HCT116 (cell line): ENCODE data around the gene UVSSA. TPM values are rescaled to one million over a fixed set of nuclear protein-coding genes. Genes with fewer than 3 reads are reported as not detected.

Source experiments
- ATAC-seq: fragments of 200-7000 bp; cut with Tn5 transposase; 2 replicates; pipeline ENCODE4 v1.9.1; 2020; ENCODE audit warnings: mild to moderate bottlenecking, moderate library complexity
- BruUV-seq: library from RNA; stranded (reverse); fragments of 400-500 nt; replicated peaks from 2 replicates; lab custom pipeline; 2021; lab: Mats Ljungman, UMichigan
- CTCF ChIA-PET: fragments of 300-600 bp; sonication (Branson Sonifier 250); formaldehyde crosslinking; loops from one replicate; lab custom pipeline; 2021; ENCODE audit warnings: antibody characterized with exemption; lab: Charles Lee
- POLR2A ChIA-PET: fragments of 300-600, 350-600 bp; sonication (Branson Sonifier 250); formaldehyde crosslinking; loops from one replicate; lab custom pipeline; 2021; ENCODE audit warnings: antibody characterized with exemption; lab: Charles Lee
- RAD21 ChIA-PET, 2 experiments: fragments of 300-600 bp; sonication (Branson Sonifier 250); formaldehyde crosslinking; loops; one replicate each; lab custom pipeline; 2023; ENCODE audit warnings: low total read pairs in 2 of 2; ENCODE audit not compliant: uncharacterized antibody in 2 of 2, unreplicated experiment in 2 of 2, low non-redundant PET in 1 of 2; lab: Charles Lee
- DNase-seq: peaks from one replicate; pipeline ENCODE4 v3.0.0-alpha.2; 2010; ENCODE audit warnings: low read depth, low spot score
- H2AFZ ChIP-seq: fragments of 200-600 bp; shearing (Covaris generic), sonication (generic); 2 replicates; pipeline ENCODE4 v1.6.1; 2017; ENCODE audit warnings: low read depth, mixed run types, mixed read lengths, antibody characterized with exemption, low read length; ENCODE audit not compliant: poor library complexity, severe bottlenecking
- H3K27ac ChIP-seq: 2 replicates; pipeline ENCODE4 v1.5.1; 2012; ENCODE audit warnings: low read depth, low read length
- H3K27me3 ChIP-seq: fragments of 200-600 bp; sonication (generic); 2 replicates; pipeline ENCODE4 v1.6.1; 2016; ENCODE audit warnings: mixed run types, low read length, mixed read lengths; ENCODE audit not compliant: insufficient read depth
- H3K36me3 ChIP-seq, 2 experiments: fragments of 200-500 bp in 1 of 2; fragments of 200-600 bp in 1 of 2; sonication (Bioruptor generic) in 1 of 2; sonication (generic) in 1 of 2; 2 replicates each; pipeline versions ENCODE4 v1.5.1 to v1.6.1; 2014 to 2016; ENCODE audit warnings: low read length in 2 of 2, inconsistent platforms in 1 of 2, mixed read lengths in 1 of 2, mixed run types in 1 of 2; ENCODE audit not compliant: insufficient read depth in 2 of 2, control insufficient read depth in 1 of 2
- H3K4me1 ChIP-seq, 2 experiments: fragments of 200-600 bp in 1 of 2; sonication (generic) in 1 of 2; 2 replicates each; pipeline versions ENCODE4 v1.5.1 to v1.6.1; 2012 to 2017; ENCODE audit warnings: low read length in 2 of 2, inconsistent platforms in 1 of 2, mild to moderate bottlenecking in 1 of 2, mixed read lengths in 1 of 2, mixed run types in 1 of 2, moderate library complexity in 1 of 2; ENCODE audit not compliant: insufficient read depth in 2 of 2, control insufficient read depth in 1 of 2
- H3K4me2 ChIP-seq: fragments of 200-600 bp; sonication (generic); 2 replicates; pipeline ENCODE4 v1.6.1; 2017; ENCODE audit warnings: mixed run types, low read length, mixed read lengths
- H3K4me3 ChIP-seq, 2 experiments: fragments of 200-600 bp in 1 of 2; sonication (generic) in 1 of 2; replicated peaks in 1 of 2; 2 replicates each; pipeline ENCODE4 v1.5.1; 2011 to 2016; ENCODE audit warnings: low read length in 2 of 2, control low read depth in 1 of 2, low read depth in 1 of 2, mild to moderate bottlenecking in 1 of 2, mixed read lengths in 1 of 2, mixed run types in 1 of 2
- H3K79me2 ChIP-seq: fragments of 200-600 bp; sonication (generic); 2 replicates; pipeline ENCODE4 v1.6.1; 2017; ENCODE audit warnings: mild to moderate bottlenecking, mixed run types, low read length, moderate library complexity, mixed read lengths; ENCODE audit not compliant: insufficient read depth
- H3K9ac ChIP-seq: fragments of 200-600 bp; sonication (generic); 2 replicates; pipeline ENCODE4 v1.6.1; 2016; ENCODE audit warnings: low read length, mixed read lengths
- H3K9me2 ChIP-seq: fragments of 200-600 bp; sonication (generic), shearing (Covaris generic); 2 replicates; pipeline ENCODE4 v1.6.1; 2017; ENCODE audit warnings: mixed run types, mild to moderate bottlenecking, moderate library complexity; ENCODE audit not compliant: insufficient read depth
- H3K9me3 ChIP-seq, 2 experiments: fragments of 200-500 bp in 1 of 2; fragments of 200-600 bp in 1 of 2; sonication (Bioruptor generic) in 1 of 2; sonication (generic) in 1 of 2; 2 replicates each; pipeline ENCODE4 v1.6.1; 2014 to 2017; ENCODE audit warnings: low read length in 2 of 2, mixed read lengths in 2 of 2, inconsistent platforms in 1 of 2, low read depth in 1 of 2, mild to moderate bottlenecking in 1 of 2, mixed run types in 1 of 2, moderate library complexity in 1 of 2; ENCODE audit not compliant: control insufficient read depth in 1 of 2, insufficient read depth in 1 of 2
- H4K20me1 ChIP-seq: fragments of 200-600 bp; sonication (generic), shearing (Covaris generic); 2 replicates; pipeline ENCODE4 v1.6.1; 2017; ENCODE audit warnings: mixed run types, mild to moderate bottlenecking, moderate library complexity; ENCODE audit not compliant: insufficient read depth
- ATF3 ChIP-seq: IDR thresholded peaks from 2 replicates; pipeline ENCODE4 v1.6.1; 2012
- CBX3 ChIP-seq: IDR thresholded peaks from 2 replicates; pipeline ENCODE4 v1.6.1; 2012; ENCODE audit warnings: low read depth
- CEBPB ChIP-seq: IDR thresholded peaks from 2 replicates; pipeline ENCODE4 v1.6.1; 2012; ENCODE audit warnings: low read depth
- EGR1 ChIP-seq: IDR thresholded peaks from 2 replicates; pipeline ENCODE4 v1.6.1; 2012; ENCODE audit warnings: low read depth
- ELF1 ChIP-seq: IDR thresholded peaks from 2 replicates; pipeline ENCODE4 v1.6.1; 2012; ENCODE audit warnings: low read depth, borderline replicate concordance
- EZH2phosphoT487 ChIP-seq: fragments of 200-600 bp; IDR thresholded peaks from 2 replicates; pipeline ENCODE4 v1.6.1; 2018; ENCODE audit warnings: antibody characterized with exemption, borderline replicate concordance
- JUND ChIP-seq: IDR thresholded peaks from 2 replicates; pipeline ENCODE4 v1.6.1; 2012
- POLR2A ChIP-seq: IDR thresholded peaks from 2 replicates; pipeline ENCODE4 v1.7.0; 2011; ENCODE audit warnings: borderline replicate concordance; ENCODE audit not compliant: insufficient read depth, insufficient read length; ENCODE audit errors: extremely low read depth
- RAD21 ChIP-seq: IDR thresholded peaks from 2 replicates; pipeline ENCODE4 v1.6.1; 2012; ENCODE audit warnings: low read depth, mild to moderate bottlenecking
- REST ChIP-seq: IDR thresholded peaks from 2 replicates; pipeline ENCODE4 v1.6.1; 2012; ENCODE audit warnings: low read depth
- SIN3A ChIP-seq: IDR thresholded peaks from 2 replicates; pipeline ENCODE4 v1.6.1; 2012; ENCODE audit warnings: low read depth
- SP1 ChIP-seq: IDR thresholded peaks from 2 replicates; pipeline ENCODE4 v1.6.1; 2012; ENCODE audit warnings: low read depth
- YY1 ChIP-seq: IDR thresholded peaks from 2 replicates; pipeline ENCODE4 v1.6.1; 2011; ENCODE audit warnings: low read length, low read depth, moderate library complexity, mild to moderate bottlenecking; ENCODE audit not compliant: insufficient replicate concordance; ENCODE audit errors: extremely low read depth
- ZBTB33 ChIP-seq: IDR thresholded peaks from 2 replicates; pipeline ENCODE4 v1.6.1; 2011; ENCODE audit warnings: mild to moderate bottlenecking, low read length, moderate library complexity; ENCODE audit not compliant: insufficient replicate concordance; ENCODE audit errors: extremely low read depth
- ZFX ChIP-seq: fragments of 450-650 bp; IDR thresholded peaks from 2 replicates; pipeline ENCODE4 v1.6.1; 2017
- ZNF274 ChIP-seq: fragments of 200-500 bp; sonication (Bioruptor generic); IDR thresholded peaks from 2 replicates; pipeline ENCODE4 v1.6.1; 2014; ENCODE audit warnings: mild to moderate bottlenecking, low read depth, low read length, inconsistent platforms
- intact Hi-C: fragments of 100-400 bp; cut with micrococcal nuclease; formaldehyde crosslinking; loops from 2 replicates; pipeline ENCODE4 v1.10.0; 2022
- total RNA-seq: library from RNA; stranded (reverse); gene quantifications from one replicate; pipeline ENCODE4 v1.2.1, GENCODE V29; 2021; ENCODE audit not compliant: unreplicated experiment
- TF ChIP-seq, protein P1 (sequence below): IDR thresholded peaks from 2 replicates; pipeline ENCODE4 v1.6.1; 2012

UVSSA gene
- total RNA-seq, 1 experiment from 2014 or later = 30.5 TPM

GRCh38 chr4:1404573-1405253 lies 57.7 kb downstream of the UVSSA start (continued):
- no peak for TF ChIP-seq REST
- TF ChIP-seq EGR1 = no peak
- TF ChIP-seq JUND = no peak

GRCh38 chr4:1405254-1405635 lies 58.2 kb downstream of the UVSSA start:
- Histone ChIP-seq H3K4me1 (no peaks in the 10 kb centered on the region), H3K36me3 (no peaks in the 10 kb centered on the region), H3K27ac (no peak overlapping the region), H2AFZ (no peak overlapping the region), H3K4me3 (no peak overlapping the region), H3K9ac (no peak overlapping the region), H3K4me2 (no peak overlapping the region), H3K9me3 (no peaks in the 10 kb centered on the region; a peak in 1 of 4 replicates), H3K9me2 (no peaks in the 10 kb centered on the region), H3K79me2 (no peaks in the 10 kb centered on the region), H3K27me3 (no peaks in the 10 kb centered on the region), H4K20me1 (no peaks in the 10 kb centered on the region)
- POLR2A ChIA-PET = no interaction called here
- no TSS peak for BruUV-seq
- intact Hi-C loops = no loop called here
- CTCF ChIA-PET = no interaction called here
- RAD21 ChIA-PET = no interaction called here
- DNase-seq (no peak), ATAC-seq (no peak)
- TF ChIP-seq ZFX = no peak
- TF ChIP-seq POLR2A = no peak
- no peak for TF ChIP-seq SIN3A
- no peak for TF ChIP-seq CBX3
- no peak for TF ChIP-seq ELF1
- TF ChIP-seq CEBPB = no peak
- no peak for TF ChIP-seq ZNF274
- TF ChIP-seq EGR1 = no peak
- TF ChIP-seq ZBTB33 = no peak
- TF ChIP-seq ATF3 = no peak
- no peak for TF ChIP-seq YY1
- TF ChIP-seq JUND = no peak
- TF ChIP-seq EZH2phosphoT487 = no peak
- TF ChIP-seq, protein P1, sequence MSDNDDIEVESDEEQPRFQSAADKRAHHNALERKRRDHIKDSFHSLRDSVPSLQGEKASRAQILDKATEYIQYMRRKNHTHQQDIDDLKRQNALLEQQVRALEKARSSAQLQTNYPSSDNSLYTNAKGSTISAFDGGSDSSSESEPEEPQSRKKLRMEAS = no peak
- no peak for TF ChIP-seq RAD21
- TF ChIP-seq SP1 = no peak
